ACC112 (cell line): ENCODE measurements around the gene IRF6.
"Not testable (repeated sequence)": the region's sequence is repeated elsewhere in the genome, so short reads cannot be mapped to it uniquely, and the experiment has no call there.

Experiments
- H2AFZ ChIP-seq: fragments of 200-600 bp; sonication (generic); one replicate; pipeline ENCODE4 v1.6.0; 2017; ENCODE audit warnings: antibody characterized with exemption, low read length; ENCODE audit not compliant: unreplicated experiment
- H3K27ac ChIP-seq: fragments of 200-600 bp; sonication (generic); 2 replicates; pipeline ENCODE4 v1.5.1; 2014; ENCODE audit warnings: low read depth, mild to moderate bottlenecking, antibody characterized with exemption, low read length, moderate library complexity
- H3K27me3 ChIP-seq: fragments of 200-600 bp; sonication (generic); 2 replicates; pipeline ENCODE4 v1.6.1; 2014; ENCODE audit warnings: mild to moderate bottlenecking, antibody characterized with exemption, low read length, moderate library complexity, mixed read lengths; ENCODE audit not compliant: insufficient read depth
- H3K36me3 ChIP-seq: fragments of 200-600 bp; sonication (generic); 2 replicates; pipeline ENCODE4 v1.6.1; 2016; ENCODE audit warnings: mild to moderate bottlenecking, antibody characterized with exemption, low read length, moderate library complexity, mixed read lengths; ENCODE audit not compliant: insufficient read depth
- H3K4me1 ChIP-seq: fragments of 200-600 bp; sonication (generic); one replicate; pipeline ENCODE4 v1.6.1; 2016; ENCODE audit warnings: low read length, mixed read lengths; ENCODE audit not compliant: insufficient read depth, unreplicated experiment, control insufficient read depth
- H3K4me3 ChIP-seq: fragments of 200-600 bp; sonication (generic); 2 replicates; pipeline ENCODE4 v1.5.1; 2014; ENCODE audit warnings: mild to moderate bottlenecking, low read depth, low read length
- H3K79me2 ChIP-seq: fragments of 200-600 bp; sonication (generic); one replicate; pipeline ENCODE4 v1.6.0; 2016; ENCODE audit warnings: low read length; ENCODE audit not compliant: control insufficient read depth, unreplicated experiment, insufficient read depth

The IRF6 gene

DNA sequence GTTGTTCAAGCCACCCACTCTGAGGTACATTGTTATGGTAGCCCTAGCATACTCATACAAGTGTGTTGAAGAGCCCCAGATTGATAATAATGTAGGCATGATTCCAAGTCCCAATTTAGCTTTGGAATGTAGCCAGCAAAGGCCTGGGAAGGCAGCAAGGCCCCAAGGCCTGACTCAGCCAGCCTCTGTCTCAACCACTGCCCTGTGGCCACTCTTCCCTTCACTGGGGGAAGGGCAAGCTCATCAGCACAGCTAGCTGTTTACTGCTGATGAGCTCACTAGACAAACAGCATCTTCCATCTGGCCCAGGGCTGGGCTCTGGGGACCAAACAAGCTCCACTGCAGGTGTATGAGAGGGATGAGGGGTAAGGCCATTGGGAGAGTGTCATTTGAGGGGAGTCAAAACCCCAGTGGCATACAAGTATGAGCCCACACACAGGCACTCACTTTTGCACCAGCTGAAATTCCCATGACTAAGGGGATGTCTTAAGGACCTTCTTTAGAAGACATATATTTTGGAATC lies 2.2 kb upstream of the IRF6 start:
- Histone ChIP-seq H3K4me3 (no peak overlapping the region), H2AFZ (no peak overlapping the region), H3K79me2 (no peaks in the 10 kb centered on the region), H3K27ac (peak overlapping the region; percentile 15; the same call in 1 of the 2 replicates), H3K36me3 (no peaks in the 10 kb centered on the region), H3K27me3 (peaks cover 4% of the 10 kb centered on the region; the same call in 1 of the 2 replicates), H3K4me1 (peaks cover 17% of the 10 kb centered on the region)

DNA sequence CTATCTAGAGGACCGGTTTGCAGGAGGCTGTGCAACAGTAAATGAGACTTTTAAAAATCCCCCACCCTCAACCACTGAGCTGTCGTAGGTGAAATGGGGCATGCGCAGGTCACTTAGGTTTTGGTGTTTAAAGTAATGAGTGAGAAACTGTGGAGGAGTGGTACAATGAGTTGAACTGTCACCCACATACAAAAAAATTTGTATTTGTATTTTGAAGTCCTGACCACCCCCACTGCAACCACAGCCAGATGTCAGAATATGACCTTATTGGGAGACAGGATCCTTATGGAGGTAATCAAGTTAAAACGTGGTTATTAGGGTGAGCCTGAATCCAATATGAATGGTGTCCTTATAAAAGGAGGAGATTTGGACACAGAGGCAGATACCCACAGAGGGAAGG lies 1.6 kb upstream of the IRF6 start:
- peaks cover 17% of the 10 kb centered on the region for H3K4me1 ChIP-seq
- no peak overlapping the region; the same call in 1 of the 2 replicates for H3K27ac ChIP-seq
- H3K27me3 ChIP-seq: peaks cover 7% of the 10 kb centered on the region; the same call in 1 of the 2 replicates
- no peaks in the 10 kb centered on the region for H3K36me3 ChIP-seq
- no peak overlapping the region for H2AFZ ChIP-seq
- H3K79me2 ChIP-seq: no peaks in the 10 kb centered on the region
- no peak overlapping the region for H3K4me3 ChIP-seq

DNA sequence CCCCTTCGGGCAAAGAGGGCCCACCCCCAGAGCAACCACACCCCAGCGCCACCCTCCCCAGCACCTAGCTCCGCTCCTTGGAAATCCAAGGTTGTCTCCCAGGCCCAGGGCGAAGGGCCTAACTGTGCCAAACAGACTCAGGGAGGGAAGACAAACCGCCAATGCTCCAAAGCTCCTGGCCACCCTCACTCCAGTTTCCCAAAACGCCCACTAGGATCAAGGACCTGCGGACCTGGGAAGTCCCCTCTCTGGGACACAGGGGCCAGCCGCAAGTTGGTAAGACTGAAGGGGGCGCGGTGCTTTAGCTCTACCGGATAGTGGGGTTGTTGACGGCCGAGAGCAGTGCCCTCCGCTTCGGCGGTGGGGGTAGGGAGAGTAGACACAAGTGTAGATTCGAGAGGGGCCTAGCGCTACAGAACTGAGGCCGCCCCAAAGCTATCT lies 581 bp downstream of the IRF6 start:
- H3K36me3 ChIP-seq: no peaks in the 10 kb centered on the region
- peaks cover 19% of the 10 kb centered on the region; the same call in 1 of the 2 replicates for H3K27me3 ChIP-seq
- H3K27ac ChIP-seq: no peak overlapping the region
- no peak overlapping the region for H2AFZ ChIP-seq
- H3K4me1 ChIP-seq: peaks cover 17% of the 10 kb centered on the region
- H3K79me2 ChIP-seq: no peaks in the 10 kb centered on the region
- peak overlapping the region; percentile 67 for H3K4me3 ChIP-seq

DNA sequence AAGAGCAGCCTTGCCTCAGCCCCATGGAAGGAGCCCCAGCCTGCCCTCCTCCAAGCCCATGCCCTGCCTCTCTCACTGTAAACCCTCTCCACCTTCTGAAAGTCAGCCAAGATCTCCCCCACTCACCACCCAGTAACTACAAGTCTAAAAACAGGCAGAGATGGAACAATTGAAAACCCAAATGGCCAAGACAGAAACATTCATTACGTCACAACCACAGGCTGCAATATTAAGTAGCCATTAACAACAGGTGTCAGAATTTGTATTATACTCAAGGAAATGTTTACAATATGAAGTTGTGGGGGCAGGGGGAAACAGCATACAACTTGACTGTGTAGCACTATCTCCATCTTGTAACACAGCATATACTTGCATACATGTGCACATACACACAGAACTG lies 2.4 kb downstream of the IRF6 start:
- Histone ChIP-seq H3K36me3 (no peaks in the 10 kb centered on the region), H2AFZ (no peak overlapping the region), H3K27ac (no peak overlapping the region), H3K4me3 (no peak overlapping the region), H3K79me2 (no peaks in the 10 kb centered on the region), H3K27me3 (peaks cover 19% of the 10 kb centered on the region; the same call in 1 of the 2 replicates), H3K4me1 (peaks cover 16% of the 10 kb centered on the region)

DNA sequence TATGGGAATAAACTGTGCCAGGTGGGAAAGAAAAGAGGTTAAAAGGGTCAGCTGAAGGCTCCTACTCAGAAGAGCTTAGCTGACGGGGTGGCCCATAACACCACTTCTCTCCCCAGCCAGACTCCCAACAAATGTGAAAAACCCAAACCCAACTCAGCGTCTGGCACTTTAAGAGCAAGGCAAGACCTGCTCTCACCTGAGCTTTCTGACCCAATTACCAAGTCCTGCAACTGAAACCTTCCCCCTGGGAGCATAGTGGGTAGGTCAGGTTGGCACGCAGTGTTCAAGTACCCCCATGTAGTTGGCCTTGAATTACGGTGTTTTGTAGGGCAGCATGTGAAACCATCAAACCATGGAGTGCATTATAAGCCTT lies 3.2 kb downstream of the IRF6 start:
- H3K79me2 ChIP-seq: no peaks in the 10 kb centered on the region
- H3K4me1 ChIP-seq: peaks cover 9% of the 10 kb centered on the region
- peaks cover 19% of the 10 kb centered on the region; the same call in 1 of the 2 replicates for H3K27me3 ChIP-seq
- H3K36me3 ChIP-seq: no peaks in the 10 kb centered on the region
- no peak overlapping the region for H2AFZ ChIP-seq
- H3K4me3 ChIP-seq: no peak overlapping the region
- no peak overlapping the region for H3K27ac ChIP-seq

DNA sequence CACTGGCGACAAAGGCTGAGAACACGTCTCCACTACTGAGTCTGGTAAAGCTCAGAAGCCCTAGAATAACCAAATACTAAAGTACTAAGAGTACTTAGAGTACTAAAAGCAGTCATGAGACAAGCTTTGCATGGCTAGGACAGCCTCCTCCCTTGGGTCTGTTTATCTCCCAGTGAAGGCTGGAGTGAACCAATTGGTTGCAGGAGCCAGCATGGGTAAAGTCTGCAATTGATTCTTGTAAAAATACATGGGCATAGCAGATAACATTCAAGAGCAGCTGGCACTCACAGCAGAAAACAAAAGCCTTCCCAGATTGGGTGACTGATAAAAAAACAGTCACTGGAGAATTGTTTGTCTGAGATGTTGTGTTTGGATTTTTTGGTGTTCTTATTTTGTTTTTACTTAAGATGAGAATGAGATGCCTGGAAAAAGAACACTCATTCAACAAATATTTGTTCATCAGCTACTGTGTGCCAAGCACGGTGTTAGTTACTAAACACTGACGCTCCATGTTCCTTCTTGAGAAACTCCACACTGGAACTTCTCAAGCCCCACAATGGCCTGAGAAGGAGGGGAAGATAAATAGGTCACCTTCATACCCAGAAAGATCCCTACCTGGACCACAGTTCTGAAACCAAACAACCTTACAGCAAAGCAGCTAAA lies 3.7 kb downstream of the IRF6 start:
- H3K27me3 ChIP-seq: peaks cover 19% of the 10 kb centered on the region; the same call in 1 of the 2 replicates
- H3K27ac ChIP-seq: no peak overlapping the region
- peaks cover 4% of the 10 kb centered on the region for H3K4me1 ChIP-seq
- no peaks in the 10 kb centered on the region for H3K36me3 ChIP-seq
- no peak overlapping the region for H2AFZ ChIP-seq
- H3K4me3 ChIP-seq: no peak overlapping the region
- H3K79me2 ChIP-seq: no peaks in the 10 kb centered on the region

DNA sequence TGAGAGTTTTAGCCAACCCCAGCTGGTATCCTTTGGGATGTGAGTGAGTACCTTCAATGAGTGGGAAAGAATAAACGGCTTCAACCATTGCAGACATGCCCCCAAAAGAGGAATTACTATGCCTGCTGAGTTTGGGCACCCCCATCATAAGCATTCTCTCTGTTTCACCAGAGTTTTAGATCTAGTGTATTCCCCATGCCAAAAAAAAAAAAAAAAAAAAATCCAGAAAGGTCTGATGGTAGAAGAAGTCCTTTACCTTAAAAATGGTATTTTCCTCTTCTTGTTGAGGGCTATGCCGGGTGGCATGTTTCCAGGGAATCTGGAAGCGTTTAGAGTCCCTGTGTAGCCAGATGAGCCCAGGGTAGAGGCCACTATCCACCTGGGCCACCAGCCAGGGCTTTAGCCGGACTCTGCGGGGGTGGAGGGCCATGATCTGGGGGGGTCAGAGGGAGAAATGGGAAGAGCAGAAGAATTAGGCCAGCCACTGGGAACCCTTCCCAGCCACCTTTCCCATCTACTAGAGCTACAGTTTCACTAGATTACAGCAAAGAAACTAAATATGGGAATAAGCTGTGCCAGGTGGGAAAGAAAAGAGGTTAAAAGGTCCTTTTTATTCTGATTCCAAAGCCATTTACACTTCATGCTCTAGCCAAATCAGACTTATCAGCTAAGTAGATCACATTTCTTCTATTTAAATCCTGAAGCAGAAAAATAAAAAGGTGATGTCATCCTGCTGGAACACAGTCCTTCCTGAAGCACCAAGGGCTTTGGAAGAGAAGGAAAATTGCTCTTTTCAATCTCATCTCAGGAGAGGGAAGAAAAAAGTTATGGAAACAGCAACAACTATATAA lies 4.7 kb downstream of the IRF6 start:
- H3K4me1 ChIP-seq: no peaks in the 10 kb centered on the region
- H3K27ac ChIP-seq: no peak overlapping the region
- no peak overlapping the region for H3K4me3 ChIP-seq
- H3K36me3 ChIP-seq: no peaks in the 10 kb centered on the region
- H2AFZ ChIP-seq: no peak overlapping the region
- no peaks in the 10 kb centered on the region for H3K79me2 ChIP-seq
- H3K27me3 ChIP-seq: peaks cover 20% of the 10 kb centered on the region; the same call in 1 of the 2 replicates

DNA sequence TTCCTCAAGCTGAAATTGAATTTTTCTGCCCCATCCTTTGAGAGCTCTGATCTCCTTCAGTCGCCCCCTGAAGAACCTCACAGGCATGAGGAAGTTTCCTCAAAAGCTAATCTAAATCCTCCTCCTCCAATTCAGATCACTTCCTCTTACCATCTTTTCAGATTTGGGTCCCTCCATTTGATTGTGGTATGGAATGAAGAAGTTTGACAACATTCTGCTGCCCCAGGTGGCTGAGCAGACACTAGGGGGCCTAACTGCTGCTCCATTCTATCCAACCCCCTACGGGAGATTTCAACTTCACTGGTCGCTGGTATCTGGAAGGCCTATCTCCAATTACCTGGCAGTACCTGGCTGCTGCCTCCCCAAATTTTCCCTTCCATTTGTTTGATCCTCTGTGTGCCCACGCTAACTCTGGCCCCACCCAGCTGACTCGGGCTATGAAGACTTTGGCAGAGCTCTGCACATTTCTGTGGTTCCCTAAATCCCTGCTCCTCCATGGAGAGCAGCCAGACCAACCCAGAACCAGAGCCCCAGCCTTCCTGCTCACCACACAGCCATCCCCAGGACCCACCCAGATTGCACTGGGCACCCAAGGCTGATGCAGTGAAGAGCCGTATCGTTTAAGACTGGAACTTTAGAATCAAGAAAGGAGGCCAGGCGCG lies 7.8 kb downstream of the IRF6 start:
- Histone ChIP-seq H3K4me1 (no peaks in the 10 kb centered on the region), H2AFZ (no peak overlapping the region), H3K27me3 (peaks cover 44% of the 10 kb centered on the region), H3K79me2 (no peaks in the 10 kb centered on the region), H3K4me3 (no peak overlapping the region), H3K36me3 (no peaks in the 10 kb centered on the region), H3K27ac (no peak overlapping the region)

DNA sequence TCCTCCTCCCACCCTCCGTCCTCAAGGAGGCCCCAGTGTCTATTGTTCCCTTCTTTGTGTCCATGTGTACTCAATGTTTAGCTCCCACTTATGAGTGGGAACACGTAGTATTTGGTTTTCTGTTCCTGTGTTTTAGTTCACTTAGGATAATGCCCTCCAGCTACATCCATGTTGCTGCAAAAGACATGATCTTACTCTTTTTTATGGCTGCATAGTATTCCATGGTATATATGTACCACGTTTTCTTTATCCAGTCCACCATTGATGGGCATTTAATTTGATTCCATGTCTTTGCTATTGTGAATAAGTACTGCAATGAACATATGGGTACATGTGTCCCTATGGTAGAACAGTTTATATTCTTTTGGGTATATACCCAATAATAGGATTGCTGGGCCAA lies 12.2 kb downstream of the IRF6 start:
- not testable (repeated sequence) for H3K79me2 ChIP-seq, H2AFZ ChIP-seq, H3K4me3 ChIP-seq, H3K36me3 ChIP-seq, H3K4me1 ChIP-seq, H3K27ac ChIP-seq
- peaks cover 71% of the 10 kb centered on the region for H3K27me3 ChIP-seq

DNA sequence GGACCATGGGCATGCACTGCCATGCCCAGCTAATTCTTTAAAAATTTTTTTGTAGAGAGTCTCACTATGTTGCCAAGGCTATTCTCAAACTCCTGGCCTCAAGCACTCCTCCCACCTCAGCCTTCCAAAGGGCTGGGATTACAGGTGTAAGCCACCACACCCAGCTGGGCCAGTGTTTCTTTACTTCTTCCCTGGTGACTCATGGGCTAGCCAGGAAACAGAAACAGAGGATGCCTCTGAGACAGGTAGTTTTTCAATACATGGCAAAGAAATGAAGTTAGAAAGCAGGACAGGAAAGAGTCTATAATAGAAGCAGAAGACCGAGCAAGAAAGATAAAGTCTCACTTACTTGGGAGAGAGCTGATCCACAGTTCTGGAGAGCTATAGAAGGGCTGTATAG lies 14.0 kb downstream of the IRF6 start:
- Histone ChIP-seq H3K36me3 (no peaks in the 10 kb centered on the region), H3K4me1 (no peaks in the 10 kb centered on the region), H3K27me3 (peaks cover 75% of the 10 kb centered on the region), H3K27ac (no peak overlapping the region), H2AFZ (no peak overlapping the region), H3K4me3 (no peak overlapping the region), H3K79me2 (no peaks in the 10 kb centered on the region)
